GM19328 (cell line): ENCODE results near the gene KRTAP15-1.

Source experiments
- ATAC-seq: cut with Tn5 transposase; IDR thresholded peaks from one replicate; pipeline ENCODE4 v1.9.1; 2021; ENCODE audit warnings: mild to moderate bottlenecking, moderate library complexity; ENCODE audit not compliant: unreplicated experiment

Gene KRTAP15-1, protein sequence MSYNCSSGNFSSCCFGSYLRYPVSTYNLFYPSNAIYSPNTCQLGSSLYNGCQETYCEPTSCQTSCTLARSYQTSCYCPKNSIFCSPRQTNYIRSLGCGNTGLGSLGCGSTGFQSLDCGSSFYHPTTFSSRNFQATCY

GRCh38 chr21:30439975-30440374, at the start of gene KRTAP15-1:
Gene KRTAP15-1, plus strand, starts transcription at chr21:30440275. Its CDS starts 53 bp downstream, at chr21:30440328.
- no peak for ATAC-seq

GRCh38 chr21:30391492-30392025, 48.5 kb upstream of the KRTAP15-1 start:
- ATAC-seq, result no peak

- ATAC-seq, result no peak
These were observed 44.3 kb upstream of the KRTAP15-1 start, which contains the start of gene KRTAP13-1 for GRCh38 chr21:30395731-30396130. Gene KRTAP13-1, plus strand, starts transcription at chr21:30396031. Its CDS starts 56 bp downstream, at chr21:30396087.

- ATAC-seq, result no peak
These were observed 31.1 kb upstream of the KRTAP15-1 start for GRCh38 chr21:30408782-30409494.

DNA sequence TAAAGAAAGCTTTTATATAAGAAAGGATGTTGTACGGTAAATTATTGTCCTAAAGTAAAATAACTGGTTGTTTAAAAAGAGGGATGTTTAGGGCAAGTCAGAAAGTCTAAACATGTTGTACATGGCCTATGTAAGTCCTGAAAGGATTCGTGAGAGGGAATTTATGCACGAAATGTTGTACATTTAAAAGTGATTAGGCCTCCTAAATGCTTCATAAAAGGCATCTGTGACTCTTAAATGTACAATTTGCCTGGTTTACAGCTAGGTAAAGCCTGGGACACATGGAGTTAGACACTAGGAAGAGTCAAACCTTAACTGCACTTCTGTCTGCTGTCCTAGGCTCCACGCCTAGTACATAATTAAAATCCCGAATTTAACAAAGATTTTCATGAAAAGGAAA, 24.1 kb upstream of the KRTAP15-1 start:
- no peak for ATAC-seq

DNA sequence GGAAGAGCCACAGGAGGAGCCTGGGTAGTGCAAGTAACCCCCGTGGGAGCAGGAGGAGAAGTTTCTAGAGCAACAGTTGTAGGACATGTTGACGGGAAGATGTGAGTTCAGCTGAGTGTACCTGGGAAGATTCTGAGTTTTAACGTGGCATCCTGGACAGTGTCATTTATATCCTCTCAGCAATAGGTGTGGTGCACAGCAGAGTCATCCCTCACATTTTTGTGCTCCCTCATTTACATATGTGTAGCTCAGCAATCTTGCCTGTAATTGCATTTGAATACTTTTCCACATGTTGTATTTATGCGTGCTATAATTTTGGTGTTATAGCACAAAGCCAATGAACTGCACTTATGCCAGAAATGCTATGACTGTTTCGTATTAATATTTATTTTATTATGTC, 14.2 kb upstream of the KRTAP15-1 start, which contains the start of gene KRTAP13-3:
Gene KRTAP13-3, minus strand, starts transcription at position 101 of the 400 bp plus-strand sequence. Its CDS starts 14 bp downstream, at position 87.
- ATAC-seq, result no peak

DNA sequence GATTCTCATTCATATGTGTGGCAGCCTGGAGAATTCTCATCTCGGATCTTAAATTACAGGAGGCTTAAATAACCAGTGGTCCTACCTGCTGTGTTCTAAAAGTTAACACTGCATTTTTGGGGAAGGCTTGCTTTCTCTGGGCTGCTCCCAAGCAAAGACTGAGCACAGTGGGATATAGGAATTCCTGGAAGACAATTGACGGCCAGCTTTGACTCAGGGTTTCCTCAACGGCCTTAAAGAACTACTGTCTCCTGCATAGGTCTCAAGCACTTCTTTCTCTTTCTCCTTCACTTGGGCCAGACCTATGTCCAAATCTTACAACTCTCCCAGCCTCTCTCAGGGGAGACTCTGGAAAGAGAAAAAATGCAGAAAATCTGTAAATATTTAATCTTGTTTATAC, 13.3 kb upstream of the KRTAP15-1 start:
- no peak for ATAC-seq

DNA sequence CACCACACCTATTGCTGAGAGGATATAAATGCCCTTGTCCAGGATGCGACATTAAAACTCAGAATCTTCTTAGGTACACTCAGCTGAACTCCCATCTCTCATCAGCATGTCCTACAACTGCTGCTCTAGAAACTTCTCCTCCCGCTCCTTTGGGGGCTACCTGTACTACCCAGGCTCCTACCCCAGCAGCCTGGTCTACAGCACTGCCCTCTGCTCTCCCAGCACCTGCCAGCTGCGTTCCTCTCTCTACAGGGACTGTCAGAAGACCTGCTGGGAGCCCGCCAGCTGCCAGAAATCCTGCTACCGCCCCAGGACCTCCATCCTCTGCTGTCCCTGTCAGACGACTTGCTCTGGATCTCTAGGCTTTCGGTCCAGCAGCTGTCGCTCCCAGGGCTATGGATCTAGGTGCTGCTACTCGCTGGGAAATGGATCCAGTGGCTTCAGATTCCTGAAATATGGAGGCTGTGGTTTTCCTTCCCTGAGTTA, 9.9 kb upstream of the KRTAP15-1 start, which contains the start of gene KRTAP13-4:
Gene KRTAP13-4, plus strand, starts transcription at position 51 of the 486 bp plus-strand sequence. Its CDS starts 56 bp downstream, at position 107.
- ATAC-seq, result no peak

- ATAC-seq, result peak; percentile 58
These were observed 5.9 kb upstream of the KRTAP15-1 start for GRCh38 chr21:30434033-30434631.

GRCh38 chr21:30437010-30437565, 3.0 kb upstream of the KRTAP15-1 start:
- no peak for ATAC-seq

DNA sequence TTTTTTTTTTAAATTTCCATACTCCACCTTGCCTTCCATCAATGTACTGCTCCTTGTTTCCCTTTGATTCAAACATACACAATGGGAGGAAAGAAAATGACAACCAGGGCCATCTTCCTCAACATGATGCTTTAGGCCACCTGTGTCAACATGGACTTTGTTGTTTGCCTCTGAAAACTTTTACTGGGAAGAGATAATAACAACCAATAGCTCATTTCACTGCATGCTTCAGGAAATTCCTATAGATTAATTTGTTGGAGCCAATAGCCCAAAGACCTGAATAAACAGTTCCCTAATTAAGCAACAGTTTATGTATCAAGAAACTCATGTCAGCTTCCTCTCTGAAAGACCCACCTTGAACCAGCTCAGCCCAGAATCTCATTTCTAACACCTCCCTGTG, 3.2 kb downstream of the KRTAP15-1 start:
- ATAC-seq, result no peak

DNA sequence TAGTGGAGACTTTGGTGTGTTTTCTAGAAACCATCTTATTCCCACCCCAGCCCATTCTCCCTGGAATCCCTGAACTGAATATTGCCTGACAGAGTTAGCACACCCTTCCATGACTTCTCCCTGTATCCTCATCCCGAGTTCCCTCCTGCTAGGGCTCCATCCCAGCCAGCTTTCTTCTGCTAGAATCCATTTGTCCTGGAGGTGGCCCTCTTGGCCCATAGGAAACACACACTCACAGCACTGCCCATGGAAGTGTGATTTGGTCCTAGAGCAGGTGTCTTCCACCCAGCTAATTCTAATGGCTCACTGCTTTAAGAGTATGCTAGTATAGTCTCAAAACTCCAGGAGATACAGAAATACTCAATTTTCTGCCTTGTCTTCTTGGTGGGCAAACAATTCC, 4.1 kb downstream of the KRTAP15-1 start:
- ATAC-seq, result no peak

DNA sequence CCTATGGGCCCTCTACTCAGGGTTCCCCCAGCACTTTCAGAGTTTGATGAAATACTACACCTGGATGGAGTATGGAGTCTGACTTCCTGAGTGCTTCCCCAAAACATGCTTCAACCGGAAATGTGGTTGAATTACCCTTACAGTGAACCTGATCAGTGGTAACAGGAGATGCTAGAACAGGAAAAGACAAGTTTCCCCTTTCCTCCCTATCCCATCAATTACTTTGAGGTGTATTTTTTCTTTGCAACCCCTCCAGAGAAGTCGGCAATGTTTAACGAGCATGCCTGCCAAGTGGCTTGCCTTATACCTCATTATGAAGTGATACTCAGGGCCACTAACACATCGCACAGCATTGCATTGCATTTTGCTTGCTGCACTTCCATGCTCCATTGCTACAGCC, 7.0 kb downstream of the KRTAP15-1 start:
- no peak for ATAC-seq

GRCh38 chr21:30448514-30448913, 8.4 kb downstream of the KRTAP15-1 start:
- ATAC-seq, result no peak

GRCh38 chr21:30463713-30464112, 23.6 kb downstream of the KRTAP15-1 start:
- no peak for ATAC-seq

- ATAC-seq, result no peak
These were observed 29.0 kb downstream of the KRTAP15-1 start for GRCh38 chr21:30468900-30469714.

- ATAC-seq, result no peak
These were observed 37.9 kb downstream of the KRTAP15-1 start for GRCh38 chr21:30478004-30478403.

DNA sequence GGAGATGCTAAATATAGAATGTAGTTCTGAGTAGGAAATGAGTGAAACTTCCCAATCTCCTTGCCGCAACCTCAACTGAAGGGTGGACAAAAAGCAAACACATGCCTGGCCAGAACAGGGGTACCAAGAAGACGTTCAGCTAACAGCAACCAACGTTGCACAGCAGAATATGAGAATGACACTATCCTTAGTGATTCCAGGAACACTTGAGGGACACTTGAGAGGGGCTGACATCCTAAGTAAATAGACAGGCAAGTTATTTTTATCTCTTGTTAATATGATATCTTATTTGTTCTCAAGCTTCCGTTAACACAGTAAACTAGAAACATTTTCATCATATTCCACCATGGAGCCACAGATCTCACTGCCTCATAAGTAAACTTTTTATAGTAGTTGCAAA, 39.2 kb downstream of the KRTAP15-1 start:
- no peak for ATAC-seq

- no peak for ATAC-seq
These were observed 40.1 kb downstream of the KRTAP15-1 start, which contains the start of gene KRTAP19-1 for GRCh38 chr21:30480145-30480544. Gene KRTAP19-1, minus strand, starts transcription at chr21:30480367. Its CDS starts 50 bp downstream, at chr21:30480317.

- no peak for ATAC-seq
These were observed 42.1 kb downstream of the KRTAP15-1 start for GRCh38 chr21:30482130-30482529.
